GM23338 (cell line): ENCODE data around the gene SORCS3. TPM values are rescaled to one million over a fixed set of nuclear protein-coding genes. Genes with fewer than 3 reads are reported as not detected.

ENCODE experiments used
- ATAC-seq: fragments of 200-7000 bp; cut with Tn5 transposase; 3 replicates; pipeline ENCODE4 v1.9.1; 2020
- DNase-seq: peaks from one replicate; pipeline ENCODE4 v3.0.0-alpha.2; 2015; ENCODE audit warnings: low spot score
- H2AFZ ChIP-seq: fragments of 200-600 bp; sonication (generic); 2 replicates; pipeline ENCODE4 v1.8.0; 2016; ENCODE audit warnings: antibody characterized with exemption, mild to moderate bottlenecking, moderate library complexity
- H3F3A ChIP-seq: fragments of 200-600 bp; sonication (generic); replicated peaks from 2 replicates; pipeline ENCODE4 v1.8.0; 2017; ENCODE audit warnings: antibody characterized with exemption, mixed run types, low read depth
- H3K27ac ChIP-seq: fragments of 200-600 bp; sonication (generic); 2 replicates; pipeline ENCODE4 v1.6.1; 2016; ENCODE audit warnings: low read depth
- H3K27me3 ChIP-seq: fragments of 200-600 bp; sonication (generic); 2 replicates; pipeline ENCODE4 v1.8.0; 2016; ENCODE audit warnings: mild to moderate bottlenecking, mixed run types, moderate library complexity; ENCODE audit not compliant: insufficient read depth
- H3K36me3 ChIP-seq: fragments of 200-600 bp; sonication (generic); 2 replicates; pipeline ENCODE4 v1.8.0; 2016; ENCODE audit warnings: mild to moderate bottlenecking; ENCODE audit not compliant: insufficient read depth
- H3K4me1 ChIP-seq: fragments of 200-600 bp; sonication (generic); 2 replicates; pipeline ENCODE4 v1.8.0; 2016; ENCODE audit warnings: mild to moderate bottlenecking, moderate library complexity; ENCODE audit not compliant: insufficient read depth
- H3K4me2 ChIP-seq: fragments of 200-600 bp; sonication (generic); 2 replicates; pipeline ENCODE4 v1.7.1; 2017; ENCODE audit warnings: mixed run types
- H3K4me3 ChIP-seq: fragments of 200-600 bp; sonication (generic); 2 replicates; pipeline ENCODE4 v1.6.1; 2016; ENCODE audit warnings: mixed run types
- H3K79me2 ChIP-seq: fragments of 200-600 bp; sonication (generic); replicated peaks from 2 replicates; pipeline ENCODE4 v1.8.0; 2017; ENCODE audit warnings: mild to moderate bottlenecking; ENCODE audit not compliant: insufficient read depth
- H3K9me2 ChIP-seq: fragments of 200-600 bp; sonication (generic); 2 replicates; pipeline ENCODE4 v1.8.0; 2017; ENCODE audit not compliant: insufficient read depth
- H4K20me1 ChIP-seq: fragments of 200-600 bp; sonication (generic); replicated peaks from 2 replicates; pipeline ENCODE4 v1.8.0; 2017; ENCODE audit warnings: mild to moderate bottlenecking; ENCODE audit not compliant: insufficient read depth
- H3K27ac Mint-ChIP-seq: 2 replicates; pipeline ENCODE4 v1.8.0; 2020; ENCODE audit warnings: inconsistent platforms, mild to moderate bottlenecking, moderate library complexity, mixed read lengths
- H3K27me3 Mint-ChIP-seq: 3 replicates; pipeline ENCODE4 v1.8.0; 2022; ENCODE audit warnings: low read depth, mild to moderate bottlenecking, moderate library complexity, mixed read lengths, inconsistent platforms; ENCODE audit not compliant: insufficient read depth, poor library complexity
- H3K36me3 Mint-ChIP-seq: 3 replicates; pipeline ENCODE4 v1.8.0; 2021; ENCODE audit warnings: low read depth, mild to moderate bottlenecking, inconsistent platforms, moderate library complexity, mixed read lengths
- H3K4me1 Mint-ChIP-seq: 3 replicates; pipeline ENCODE4 v1.8.0; 2020; ENCODE audit warnings: mild to moderate bottlenecking, inconsistent platforms, mixed read lengths
- H3K4me3 Mint-ChIP-seq: 3 replicates; pipeline ENCODE4 v1.8.0; 2021; ENCODE audit warnings: moderate library complexity, mild to moderate bottlenecking, inconsistent platforms, mixed read lengths
- H3K9me3 Mint-ChIP-seq: 3 replicates; pipeline ENCODE4 v1.8.0; 2020; ENCODE audit warnings: moderate library complexity, mild to moderate bottlenecking, inconsistent platforms, mixed read lengths
- CREB1 ChIP-seq: fragments of 250-450 bp; sonication (Bioruptor Pico); IDR thresholded peaks from 2 replicates; pipeline ENCODE4 v1.5.0; 2020; ENCODE audit warnings: low read depth, mild to moderate bottlenecking, moderate library complexity
- ETS1 ChIP-seq: IDR thresholded peaks from 2 replicates; pipeline ENCODE4 v1.6.1; 2016; ENCODE audit warnings: antibody characterized with exemption
- EZH2 ChIP-seq: fragments of 200-600 bp; sonication (generic); IDR thresholded peaks from one replicate; pipeline ENCODE4 v1.8.0; 2017; ENCODE audit warnings: antibody characterized with exemption, mild to moderate bottlenecking, low read depth; ENCODE audit not compliant: unreplicated experiment
- EZH2phosphoT487 ChIP-seq: fragments of 200-600 bp; sonication (generic); IDR thresholded peaks from one replicate; pipeline ENCODE4 v1.8.1; 2018; ENCODE audit warnings: antibody characterized with exemption; ENCODE audit not compliant: unreplicated experiment
- POLR2AphosphoS5 ChIP-seq: IDR thresholded peaks from 2 replicates; pipeline ENCODE4 v1.6.1; 2016; ENCODE audit warnings: antibody characterized with exemption, low read depth
- REST ChIP-seq: IDR thresholded peaks from one replicate; pipeline ENCODE4 v1.6.1; 2018; ENCODE audit warnings: antibody characterized with exemption; ENCODE audit not compliant: unreplicated experiment
- ZNF114 ChIP-seq: fragments of 250-450 bp; sonication (Bioruptor Pico); IDR thresholded peaks from 2 replicates; pipeline ENCODE4 v1.5.0; 2020; ENCODE audit warnings: mild to moderate bottlenecking, moderate library complexity
- polyA plus RNA-seq: library from polyadenylated mRNA; unstranded; fragments of >200 nt; fragmentation: Nextera tagmentation; extraction: Ambion mirVana; gene quantifications from 2 replicates; pipeline ENCODE4 v1.2.1, GENCODE V29; 2016
- total RNA-seq: library from RNA; depleted of rRNA; stranded (reverse); fragments of >200 nt; shearing (Covaris generic); gene quantifications from 2 replicates; pipeline ENCODE4 v1.2.3, GENCODE V29; 2014

The SORCS3 gene
- total and polyA plus RNA-seq, 2 experiments from 2014 or later, result 0.37 to 1.4 TPM

GRCh38 chr10:104881740-104882139 is 240.7 kb downstream of the SORCS3 start:
- no peaks in the 10 kb centered on the region for H3K9me3 Mint-ChIP-seq
- ATAC-seq, result no peak
- H3K27me3 Mint-ChIP-seq, result no peaks in the 10 kb centered on the region

More at GRCh38 chr10:104881740-104882139, 240.7 kb downstream of the SORCS3 start:
- H4K20me1 ChIP-seq, result no peaks in the 10 kb centered on the region
- H2AFZ ChIP-seq, result no peak overlapping the region
- no peaks in the 10 kb centered on the region for H3K79me2 ChIP-seq
- H3K9me2 ChIP-seq, result no peaks in the 10 kb centered on the region
- H3K4me2 ChIP-seq, result no peak overlapping the region
- H3K4me3 Mint-ChIP-seq, result no peak overlapping the region
- H3K4me1 ChIP-seq, result peaks cover 12% of the 10 kb centered on the region; the same call in 1 of the 2 replicates
- no peaks in the 10 kb centered on the region for H3K27me3 ChIP-seq
- H3K36me3 ChIP-seq, result no peaks in the 10 kb centered on the region
- H3K27ac ChIP-seq, result no peak overlapping the region
- peaks cover 8% of the 10 kb centered on the region for H3K4me1 Mint-ChIP-seq
- H3K36me3 Mint-ChIP-seq, result no peaks in the 10 kb centered on the region
- DNase-seq, result no peak
- TF ChIP-seq REST, result no peak
- TF ChIP-seq EZH2phosphoT487, result no peak
- no peak for TF ChIP-seq ETS1
- no peak for TF ChIP-seq EZH2
- TF ChIP-seq ZNF114 (CRISPR knock-in tag), result no peak
- no peak for TF ChIP-seq CREB1 (CRISPR knock-in tag)
- no peak for TF ChIP-seq POLR2AphosphoS5
- H3K27ac Mint-ChIP-seq, result no peak overlapping the region
- no peaks in the 10 kb centered on the region for H3F3A ChIP-seq
- no peak overlapping the region for H3K4me3 ChIP-seq
